Adrenal gland (tissue), 5 donors: ENCODE results near the gene ROS1.

Experiments used
- POLR2A ChIP-seq, 2 donors: fragments of 450-650 bp; IDR thresholded peaks; one replicate each; pipeline ENCODE4 v1.6.1; 2017; ENCODE audit warnings: antibody characterized with exemption in 2 of 2, mild to moderate bottlenecking in 2 of 2, moderate library complexity in 1 of 2
- TF ChIP-seq, protein P1 (sequence below), 6 experiments: fragments of 450-650 bp in 4 of 6; fragments of 200-600 bp in 2 of 6; sonication (generic) in 1 of 6; IDR thresholded peaks; 1 replicate in 5 of 6; 2 replicates in 1 of 6; pipeline versions ENCODE4 v1.5.1 to v1.8.0; 2016 to 2021; ENCODE audit warnings: antibody characterized with exemption in 6 of 6, mild to moderate bottlenecking in 2 of 6, moderate library complexity in 1 of 6
- donor health status: DM: no; HTN: no; CAD: no.

DNA sequence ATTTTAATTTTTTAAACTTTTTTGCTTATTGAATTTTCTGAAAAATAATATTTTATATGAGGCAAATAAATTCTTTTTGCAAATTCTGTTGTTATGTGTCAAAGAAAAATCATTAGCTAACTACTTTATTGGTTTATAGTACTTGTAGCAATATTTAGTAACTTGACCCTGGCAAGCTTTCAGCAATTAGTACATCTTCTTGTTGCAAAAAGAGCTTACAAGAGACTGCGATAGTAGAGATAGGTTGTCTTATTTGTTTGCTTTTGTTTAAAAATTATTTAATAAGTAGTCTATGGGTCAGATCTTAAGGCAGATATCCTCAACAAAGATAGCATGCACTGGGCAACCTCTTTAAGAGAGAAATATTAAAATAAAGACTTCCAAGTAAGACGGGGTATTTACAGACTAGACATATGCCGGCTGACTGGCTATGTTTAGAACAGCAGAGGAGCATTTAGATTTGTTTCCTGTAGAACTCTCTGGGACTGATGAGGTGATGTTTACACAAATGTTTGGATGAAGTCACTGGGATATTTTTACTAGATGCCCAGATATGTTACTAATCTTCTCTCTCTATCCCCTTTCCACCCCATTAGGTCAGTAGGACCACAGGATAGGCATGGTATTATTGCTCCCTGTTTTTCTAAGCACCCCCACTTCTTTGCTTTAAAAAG, 135.4 kb downstream of the ROS1 start:
- TF ChIP-seq, protein P1, sequence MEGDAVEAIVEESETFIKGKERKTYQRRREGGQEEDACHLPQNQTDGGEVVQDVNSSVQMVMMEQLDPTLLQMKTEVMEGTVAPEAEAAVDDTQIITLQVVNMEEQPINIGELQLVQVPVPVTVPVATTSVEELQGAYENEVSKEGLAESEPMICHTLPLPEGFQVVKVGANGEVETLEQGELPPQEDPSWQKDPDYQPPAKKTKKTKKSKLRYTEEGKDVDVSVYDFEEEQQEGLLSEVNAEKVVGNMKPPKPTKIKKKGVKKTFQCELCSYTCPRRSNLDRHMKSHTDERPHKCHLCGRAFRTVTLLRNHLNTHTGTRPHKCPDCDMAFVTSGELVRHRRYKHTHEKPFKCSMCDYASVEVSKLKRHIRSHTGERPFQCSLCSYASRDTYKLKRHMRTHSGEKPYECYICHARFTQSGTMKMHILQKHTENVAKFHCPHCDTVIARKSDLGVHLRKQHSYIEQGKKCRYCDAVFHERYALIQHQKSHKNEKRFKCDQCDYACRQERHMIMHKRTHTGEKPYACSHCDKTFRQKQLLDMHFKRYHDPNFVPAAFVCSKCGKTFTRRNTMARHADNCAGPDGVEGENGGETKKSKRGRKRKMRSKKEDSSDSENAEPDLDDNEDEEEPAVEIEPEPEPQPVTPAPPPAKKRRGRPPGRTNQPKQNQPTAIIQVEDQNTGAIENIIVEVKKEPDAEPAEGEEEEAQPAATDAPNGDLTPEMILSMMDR (IDR thresholded peaks at IDR 0.05): no peak
- TF ChIP-seq POLR2A (IDR thresholded peaks at IDR 0.05): no peak
